H1 (cell line): ENCODE results near the gene UBR3. TPM values are rescaled to one million over a fixed set of nuclear protein-coding genes. Genes with fewer than 3 reads are reported as not detected.

Experiments used
- CTCF ChIA-PET: fragments of 300-600 bp; sonication (Branson Sonifier 250); formaldehyde crosslinking; loops from one replicate; lab custom pipeline; 2021; ENCODE audit not compliant: partially characterized antibody; lab: Charles Lee
- POLR2A ChIA-PET: fragments of 300-600 bp; sonication (Branson Sonifier 250); formaldehyde crosslinking; loops from one replicate; lab custom pipeline; 2021; ENCODE audit warnings: inconsistent platforms; ENCODE audit not compliant: partially characterized antibody; lab: Charles Lee
- DNase-seq, 2 experiments: peaks; one replicate each; pipeline versions ENCODE4 v3.0.0 to v3.0.0-alpha.2; 2010 to 2022; ENCODE audit warnings: low spot score in 2 of 2, low read depth in 1 of 2, mixed read lengths in 1 of 2
- FAIRE-seq: peaks from 2 replicates; lab custom pipeline; 2011; peaks lifted over from hg19 to GRCh38; lab: Jason Lieb, UNC
- H2AFZ ChIP-seq: 2 replicates; pipeline ENCODE4 v1.8.1; 2012; ENCODE audit warnings: low read length, inconsistent platforms
- H2AK5ac ChIP-seq: 2 replicates; pipeline ENCODE4 v1.6.1; 2013; ENCODE audit warnings: low read depth, low read length
- H2BK120ac ChIP-seq: replicated peaks from 2 replicates; pipeline ENCODE3; 2013; ENCODE audit warnings: low read depth, low read length, inconsistent platforms
- H2BK12ac ChIP-seq: 2 replicates; pipeline ENCODE4 v1.6.1; 2013; ENCODE audit warnings: low read depth, low read length
- H2BK15ac ChIP-seq: 2 replicates; pipeline ENCODE4 v1.6.1; 2013; ENCODE audit warnings: low read length
- H2BK20ac ChIP-seq: 2 replicates; pipeline ENCODE4 v1.6.1; 2013; ENCODE audit warnings: low read length
- H2BK5ac ChIP-seq: 2 replicates; pipeline ENCODE4 v1.6.1; 2013; ENCODE audit warnings: low read depth, low read length
- H3K14ac ChIP-seq: 2 replicates; pipeline ENCODE4 v1.6.1; 2013; ENCODE audit warnings: inconsistent platforms; ENCODE audit not compliant: insufficient read length
- H3K18ac ChIP-seq: 2 replicates; pipeline ENCODE4 v1.6.1; 2013; ENCODE audit warnings: low read length; ENCODE audit errors: extremely low read depth
- H3K23ac ChIP-seq: 2 replicates; pipeline ENCODE4 v1.6.1; 2013; ENCODE audit warnings: inconsistent platforms; ENCODE audit not compliant: insufficient read length
- H3K23me2 ChIP-seq: 2 replicates; pipeline ENCODE4 v1.6.1; 2013; ENCODE audit warnings: low read depth, low read length
- H3K27ac ChIP-seq: 2 replicates; pipeline ENCODE4 v1.6.1; 2011; ENCODE audit warnings: low read depth, low read length, inconsistent platforms
- H3K27me3 ChIP-seq, 4 experiments: replicated peaks in 1 of 4; 1 replicate in 1 of 4; 2 replicates in 3 of 4; pipeline versions ENCODE4 v1.6.1 to v1.8.1; 2011 to 2013; ENCODE audit warnings: low read length in 3 of 4, mild to moderate bottlenecking in 3 of 4, inconsistent platforms in 2 of 4, mixed read lengths in 2 of 4, moderate library complexity in 1 of 4; ENCODE audit not compliant: control insufficient read depth in 3 of 4, insufficient read depth in 3 of 4; ENCODE audit errors: extremely low read depth in 1 of 4
- H3K36me3 ChIP-seq, 4 experiments: 2 replicates each; pipeline versions ENCODE4 v1.6.1 to v1.8.1; 2011 to 2013; ENCODE audit warnings: mild to moderate bottlenecking in 4 of 4, low read length in 3 of 4, moderate library complexity in 2 of 4, control low read depth in 1 of 4, inconsistent platforms in 1 of 4; ENCODE audit not compliant: insufficient read depth in 4 of 4, control insufficient read depth in 2 of 4
- H3K4ac ChIP-seq: replicated peaks from 2 replicates; pipeline ENCODE3; 2013; ENCODE audit warnings: low read length, low read depth, mixed read lengths, inconsistent platforms; ENCODE audit not compliant: insufficient read length
- H3K4me1 ChIP-seq, 4 experiments: replicated peaks in 1 of 4; 1 replicate in 1 of 4; 2 replicates in 3 of 4; pipeline versions ENCODE4 v1.6.1 to v1.8.1; 2011 to 2013; ENCODE audit warnings: low read length in 3 of 4, inconsistent platforms in 2 of 4, mixed read lengths in 1 of 4; ENCODE audit not compliant: insufficient read depth in 4 of 4, control insufficient read depth in 3 of 4
- H3K4me2 ChIP-seq, 2 experiments: 2 replicates each; pipeline versions ENCODE4 v1.6.1 to v1.8.1; 2011 to 2013; ENCODE audit warnings: low read depth in 2 of 2, low read length in 2 of 2, control low read depth in 1 of 2, inconsistent platforms in 1 of 2, mild to moderate bottlenecking in 1 of 2; ENCODE audit not compliant: insufficient read depth in 1 of 2
- H3K4me3 ChIP-seq, 4 experiments: fragments of 200-600, 300-600 bp in 1 of 4; sonication (generic), shearing (Covaris generic), sonication (Bioruptor Twin) in 1 of 4; 2 replicates each; pipeline versions ENCODE4 v1.5.1 to v1.8.1; 2011 to 2016; ENCODE audit warnings: low read length in 4 of 4, low read depth in 3 of 4, control low read depth in 2 of 4, inconsistent platforms in 2 of 4, mild to moderate bottlenecking in 2 of 4, mixed read lengths in 1 of 4, moderate library complexity in 1 of 4; ENCODE audit not compliant: insufficient read depth in 2 of 4; ENCODE audit errors: extremely low read depth in 1 of 4
- H3K56ac ChIP-seq: replicated peaks from 2 replicates; pipeline ENCODE3; 2013; ENCODE audit warnings: low read depth, mild to moderate bottlenecking, mixed read lengths, low read length, inconsistent platforms; ENCODE audit not compliant: insufficient read length
- H3K79me1 ChIP-seq: 2 replicates; pipeline ENCODE4 v1.6.1; 2013; ENCODE audit warnings: low read depth, low read length, control low read depth
- H3K79me2 ChIP-seq, 2 experiments: 2 replicates each; pipeline versions ENCODE4 v1.6.1 to v1.8.1; 2012 to 2013; ENCODE audit warnings: low read length in 2 of 2, mild to moderate bottlenecking in 2 of 2, inconsistent platforms in 1 of 2; ENCODE audit not compliant: insufficient read depth in 2 of 2, control insufficient read depth in 1 of 2
- H3K9ac ChIP-seq, 4 experiments: replicated peaks in 1 of 4; 1 replicate in 1 of 4; 2 replicates in 3 of 4; pipeline versions ENCODE4 v1.6.1 to v1.8.1; 2011 to 2013; ENCODE audit warnings: low read depth in 3 of 4, low read length in 3 of 4, control low read depth in 2 of 4, mild to moderate bottlenecking in 2 of 4, moderate library complexity in 2 of 4, inconsistent platforms in 1 of 4; ENCODE audit errors: extremely low read depth in 1 of 4
- H3K9me3 ChIP-seq, 2 experiments: 2 replicates each; pipeline versions ENCODE4 v1.6.1 to v1.8.1; 2012 to 2013; ENCODE audit warnings: mild to moderate bottlenecking in 2 of 2, moderate library complexity in 2 of 2, control low read depth in 1 of 2, inconsistent platforms in 1 of 2, low read depth in 1 of 2, low read length in 1 of 2, mixed read lengths in 1 of 2; ENCODE audit not compliant: insufficient read depth in 2 of 2
- H4K20me1 ChIP-seq, 2 experiments: replicated peaks in 1 of 2; 2 replicates each; pipeline versions ENCODE3 to v1.8.1; 2011 to 2013; ENCODE audit warnings: inconsistent platforms in 2 of 2, low read length in 2 of 2, mild to moderate bottlenecking in 1 of 2; ENCODE audit not compliant: insufficient read depth in 2 of 2, control insufficient read depth in 1 of 2
- H4K5ac ChIP-seq: 2 replicates; pipeline ENCODE4 v1.6.1; 2013; ENCODE audit warnings: low read length, low read depth, mixed read lengths, inconsistent platforms; ENCODE audit not compliant: insufficient read length
- H4K8ac ChIP-seq: 2 replicates; pipeline ENCODE4 v1.8.0; 2013; ENCODE audit warnings: mild to moderate bottlenecking, moderate library complexity, low read length, inconsistent platforms; ENCODE audit not compliant: insufficient read depth; ENCODE audit errors: extremely low read depth
- H4K91ac ChIP-seq: replicated peaks from 2 replicates; pipeline ENCODE3; 2013; ENCODE audit warnings: low read length, mixed read lengths, inconsistent platforms; ENCODE audit not compliant: insufficient read length
- JUN ChIP-seq: IDR thresholded peaks from 2 replicates; pipeline ENCODE4 v1.6.1; 2011; ENCODE audit warnings: low read depth, mild to moderate bottlenecking, improper control_type of control experiment, low read length
- KDM5A ChIP-seq: fragments of 200-600 bp; IDR thresholded peaks from 2 replicates; pipeline ENCODE4 v1.7.1; 2012; ENCODE audit warnings: mild to moderate bottlenecking, low read length, inconsistent platforms, mixed read lengths
- WGBS, 2 experiments: shearing (Covaris generic) in 1 of 2; methylation state at CpG; one replicate each; pipeline versions ENCODE4 v1.1.6 to v1.1.7; 2013 to 2015; ENCODE audit warnings: low lambda C conversion rate in 2 of 2, mixed read lengths in 2 of 2, inconsistent platforms in 1 of 2, low coverage in 1 of 2, missing lambda C conversion rate in 1 of 2; ENCODE audit not compliant: insufficient replicate concordance in 2 of 2, insufficient coverage in 1 of 2, insufficient read length in 1 of 2; ENCODE audit errors: extremely low coverage in 1 of 2, missing lambda C conversion rate in 1 of 2; 5-methylcytosine and 5-hydroxymethylcytosine counted together
- long read RNA-seq, 2 experiments: library from RNA in 1 of 2; library from capped mRNA in 1 of 2; stranded (forward); transcript quantifications; one replicate each; pipeline ENCODE4 v2.0.0, GENCODE V29; 2021; ENCODE audit warnings: inconsistent platforms in 1 of 2
- polyA minus RNA-seq, 3 experiments: library from RNA; depleted of rRNA, polyadenylated mRNA; stranded (reverse); fragments of >200 nt; gene quantifications; 1 replicate in 2 of 3; 2 replicates in 1 of 3; pipeline ENCODE4 v1.2.3, GENCODE V29; 2011
- polyA plus RNA-seq, 7 experiments: library from polyadenylated mRNA; depleted of rRNA in 3 of 7; stranded (reverse) in 5 of 7; unstranded in 2 of 7; fragments of >200 nt in 5 of 7; fragments of 200-250 nt in 2 of 7; gene quantifications; 1 replicate in 5 of 7; 2 replicates in 1 of 7; 4 replicates in 1 of 7; pipeline versions ENCODE4 v1.2.1 to v1.2.3, GENCODE V29; 2011 to 2013; ENCODE audit warnings: missing spikeins in 2 of 7, mixed read lengths in 2 of 7
- total RNA-seq: library from RNA; stranded (reverse); fragmentation: NEBNext Ultra II Directional; extraction: Animal tissue kit (Norgen Biotek cat#: 25700); gene quantifications from 2 replicates; pipeline ENCODE4 v1.2.1, GENCODE V29; 2021

Gene UBR3, protein sequence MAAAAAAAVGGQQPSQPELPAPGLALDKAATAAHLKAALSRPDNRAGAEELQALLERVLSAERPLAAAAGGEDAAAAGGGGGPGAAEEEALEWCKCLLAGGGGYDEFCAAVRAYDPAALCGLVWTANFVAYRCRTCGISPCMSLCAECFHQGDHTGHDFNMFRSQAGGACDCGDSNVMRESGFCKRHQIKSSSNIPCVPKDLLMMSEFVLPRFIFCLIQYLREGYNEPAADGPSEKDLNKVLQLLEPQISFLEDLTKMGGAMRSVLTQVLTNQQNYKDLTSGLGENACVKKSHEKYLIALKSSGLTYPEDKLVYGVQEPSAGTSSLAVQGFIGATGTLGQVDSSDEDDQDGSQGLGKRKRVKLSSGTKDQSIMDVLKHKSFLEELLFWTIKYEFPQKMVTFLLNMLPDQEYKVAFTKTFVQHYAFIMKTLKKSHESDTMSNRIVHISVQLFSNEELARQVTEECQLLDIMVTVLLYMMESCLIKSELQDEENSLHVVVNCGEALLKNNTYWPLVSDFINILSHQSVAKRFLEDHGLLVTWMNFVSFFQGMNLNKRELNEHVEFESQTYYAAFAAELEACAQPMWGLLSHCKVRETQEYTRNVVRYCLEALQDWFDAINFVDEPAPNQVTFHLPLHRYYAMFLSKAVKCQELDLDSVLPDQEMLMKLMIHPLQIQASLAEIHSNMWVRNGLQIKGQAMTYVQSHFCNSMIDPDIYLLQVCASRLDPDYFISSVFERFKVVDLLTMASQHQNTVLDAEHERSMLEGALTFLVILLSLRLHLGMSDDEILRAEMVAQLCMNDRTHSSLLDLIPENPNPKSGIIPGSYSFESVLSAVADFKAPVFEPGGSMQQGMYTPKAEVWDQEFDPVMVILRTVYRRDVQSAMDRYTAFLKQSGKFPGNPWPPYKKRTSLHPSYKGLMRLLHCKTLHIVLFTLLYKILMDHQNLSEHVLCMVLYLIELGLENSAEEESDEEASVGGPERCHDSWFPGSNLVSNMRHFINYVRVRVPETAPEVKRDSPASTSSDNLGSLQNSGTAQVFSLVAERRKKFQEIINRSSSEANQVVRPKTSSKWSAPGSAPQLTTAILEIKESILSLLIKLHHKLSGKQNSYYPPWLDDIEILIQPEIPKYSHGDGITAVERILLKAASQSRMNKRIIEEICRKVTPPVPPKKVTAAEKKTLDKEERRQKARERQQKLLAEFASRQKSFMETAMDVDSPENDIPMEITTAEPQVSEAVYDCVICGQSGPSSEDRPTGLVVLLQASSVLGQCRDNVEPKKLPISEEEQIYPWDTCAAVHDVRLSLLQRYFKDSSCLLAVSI (N-terminal part only)
- total RNA-seq (16.4 and 17.7 TPM in 2 replicates), polyA plus RNA-seq (2011; rRNA removed) (2.3 and 3.7 TPM in 2 replicates), polyA minus RNA-seq (2011; rRNA and poly(A)+ RNA removed) (16.5 and 21.4 TPM in 2 replicates)
- 5.2 TPM for polyA plus RNA-seq (2011; cell fraction: cytosol; rRNA removed)
- 5.3 TPM for polyA plus RNA-seq (2011; cell fraction: nucleus; rRNA removed)
- 5.3 to 9.5 TPM (median 6.5 TPM) in 4 replicates for polyA plus RNA-seq (2012, experiment 1 of 2)
- 0.62 TPM for polyA plus RNA-seq (2012, experiment 2 of 2)
- polyA plus RNA-seq (2013, experiment 1 of 2), result 9.7 TPM
- polyA plus RNA-seq (2013, experiment 2 of 2), result 9.6 TPM
- 9.8 TPM for polyA minus RNA-seq (2011; cell fraction: cytosol; rRNA and poly(A)+ RNA removed)
- polyA minus RNA-seq (2011; cell fraction: nucleus; rRNA and poly(A)+ RNA removed), result 43.3 TPM
- long read RNA-seq, experiment 1, partial matches to known transcripts, result 2 of 5 reads
- long read RNA-seq, experiment 1, other reads (novel, unspliced or antisense), result 3 of 5 reads
- long read RNA-seq, experiment 2, partial matches to known transcripts, result 0 of 2 reads
- long read RNA-seq, experiment 2, other reads (novel, unspliced or antisense), result 2 of 2 reads

DNA sequence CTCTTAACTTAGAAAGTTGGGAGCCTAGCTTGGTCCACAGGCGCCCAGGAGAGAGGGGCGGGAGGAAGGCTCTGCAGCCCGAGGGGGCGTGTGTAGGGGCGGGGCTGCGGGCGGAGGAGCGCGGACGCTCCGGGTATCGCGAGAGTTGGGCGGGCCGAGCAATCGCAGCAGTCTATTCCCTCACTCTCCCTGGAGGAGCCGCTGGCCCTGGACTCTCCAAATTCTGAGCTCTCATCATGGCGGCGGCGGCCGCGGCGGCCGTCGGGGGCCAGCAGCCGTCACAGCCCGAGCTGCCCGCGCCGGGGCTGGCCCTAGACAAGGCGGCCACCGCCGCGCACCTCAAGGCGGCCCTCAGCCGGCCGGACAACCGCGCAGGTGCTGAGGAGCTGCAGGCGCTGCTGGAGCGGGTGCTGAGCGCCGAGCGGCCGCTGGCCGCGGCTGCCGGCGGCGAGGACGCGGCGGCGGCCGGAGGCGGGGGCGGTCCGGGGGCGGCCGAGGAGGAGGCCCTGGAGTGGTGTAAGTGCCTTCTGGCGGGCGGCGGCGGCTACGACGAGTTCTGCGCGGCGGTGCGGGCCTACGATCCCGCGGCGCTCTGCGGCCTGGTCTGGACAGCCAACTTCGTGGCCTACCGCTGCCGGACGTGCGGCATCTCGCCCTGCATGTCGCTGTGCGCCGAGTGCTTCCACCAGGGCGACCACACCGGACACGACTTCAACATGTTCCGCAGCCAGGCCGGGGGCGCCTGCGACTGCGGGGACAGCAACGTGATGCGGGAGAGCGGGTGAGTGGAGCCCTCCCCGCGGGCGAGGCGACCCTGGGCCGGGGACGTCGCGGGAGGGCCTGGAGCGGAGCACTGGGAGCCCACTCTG lies at the start of gene UBR3:
TSS of gene UBR3 (plus strand) at position 183 of the 869 bp plus-strand sequence. CDS start at position 237, 54 bp downstream.
- Histone ChIP-seq H3K4me1 (peaks cover 0 to 10% (median 3%) of the 10 kb centered on the region in 4 experiments; a peak in 4 of 7 replicates), H3K79me1 (peaks cover 4% of the 10 kb centered on the region), H2AK5ac (no peak within 1 kb of the TSS), H4K20me1 (peaks cover 8 to 12% of the 10 kb centered on the region in 2 experiments), H3K4ac (no peak within 1 kb of the TSS), H3K56ac (no peak within 1 kb of the TSS), H4K91ac (no peak within 1 kb of the TSS), H2BK5ac (no peak within 1 kb of the TSS), H3K23me2 (peaks cover 13% of the 10 kb centered on the region), H2BK15ac (no peak within 1 kb of the TSS), H3K27me3 (no peaks in the 10 kb centered on the region), H4K8ac (peak within 1 kb of the TSS; percentile 40), H3K4me2 (peak within 1 kb of the TSS; percentile 89 to 95), H2BK120ac (no peak within 1 kb of the TSS), H2BK12ac (no peak within 1 kb of the TSS), H3K9ac (peak within 1 kb of the TSS; percentile 47 to 97 (median 64)), H3K36me3 (no peaks in the 10 kb centered on the region; a peak in 1 of 8 replicates), H3K14ac (no peak within 1 kb of the TSS), H2AFZ (no peak within 1 kb of the TSS), H4K5ac (peak within 1 kb of the TSS; percentile 84), H3K4me3 (peak within 1 kb of the TSS; percentile 76 to 92 (median 80)), H3K27ac (no peak within 1 kb of the TSS), H3K18ac (peak within 1 kb of the TSS; percentile 60; the same call in 1 of the 2 replicates), H3K79me2 (peaks cover 0 to 47% of the 10 kb centered on the region in 2 experiments; a peak in 2 of 4 replicates), H2BK20ac (no peak within 1 kb of the TSS), H3K9me3 (no peaks in the 10 kb centered on the region), H3K23ac (no peak within 1 kb of the TSS)
- DNase-seq (peak; percentile 80 to 94), FAIRE-seq (no peak)
- 4% methylated on average over 45 of the region's 104 CpGs; no CpG with 5 or more reads in 1 of the 2 experiments for WGBS, 2 experiments
- ChIA-PET CTCF (interaction anchor here (0.8 to 1.6 kb wide), 5 partner anchors 14 to 350 kb away, joined by 3 to 9 read pairs (median 6); no protein-coding TSS in a partner anchor), POLR2A (interaction anchor here (0.8 to 2.3 kb wide), 10 partner anchors 8 to 243 kb away, joined by 3 to 7 read pairs (median 3); partner anchors contain the start of genes PPIG and SSB)
- TF ChIP-seq JUN, result no peak
- TF ChIP-seq KDM5A, result no peak
